PC-9 (cell line): ENCODE results near the gene FNDC3B. TPM values are rescaled to one million over a fixed set of nuclear protein-coding genes. Genes with fewer than 3 reads are reported as not detected.
A peak's percentile ranks its signal among the peaks of the same experiment; 100 is the strongest.

ENCODE experiments used
- BruUV-seq: library from RNA; stranded (reverse); fragments of 400-500 nt; replicated peaks from 2 replicates; lab custom pipeline; 2021; lab: Mats Ljungman, UMichigan
- CTCF ChIA-PET: fragments of 300-600 bp; sonication (Branson Sonifier 250); formaldehyde crosslinking; loops from one replicate; lab custom pipeline; 2022; ENCODE audit warnings: antibody characterized with exemption; lab: Charles Lee
- POLR2A ChIA-PET: fragments of 300-600 bp; sonication (Branson Sonifier 250); formaldehyde crosslinking; loops from one replicate; lab custom pipeline; 2022; ENCODE audit warnings: antibody characterized with exemption; ENCODE audit not compliant: unreplicated experiment; lab: Charles Lee
- DNase-seq, 2 experiments: peaks; one replicate each; pipeline versions ENCODE4 v3.0.0 to v3.0.0-alpha.2; 2015 to 2022; ENCODE audit warnings: mixed read lengths in 1 of 2
- H2AFZ ChIP-seq: fragments of 200-600 bp; sonication (generic); 2 replicates; pipeline ENCODE4 v1.8.1; 2017; ENCODE audit warnings: antibody characterized with exemption
- H3F3A ChIP-seq: fragments of 200-600 bp; sonication (generic); 2 replicates; pipeline ENCODE4 v1.8.1; 2017; ENCODE audit warnings: antibody characterized with exemption, mild to moderate bottlenecking, low read depth; ENCODE audit not compliant: insufficient read depth
- H3K27ac ChIP-seq: fragments of 200-600 bp; sonication (generic); 2 replicates; pipeline ENCODE4 v1.6.1; 2016; ENCODE audit warnings: mixed run types
- H3K27me3 ChIP-seq: fragments of 200-600 bp; sonication (generic); 2 replicates; pipeline ENCODE4 v1.6.1; 2016; ENCODE audit warnings: low read depth, mixed run types; ENCODE audit not compliant: insufficient read depth
- H3K36me3 ChIP-seq: fragments of 200-600 bp; sonication (generic); 2 replicates; pipeline ENCODE4 v1.6.1; 2016; ENCODE audit warnings: low read depth, mixed run types
- H3K4me1 ChIP-seq: fragments of 200-600 bp; sonication (generic); replicated peaks from 2 replicates; pipeline ENCODE4 v1.6.1; 2016; ENCODE audit warnings: mixed run types; ENCODE audit not compliant: insufficient read depth
- H3K4me2 ChIP-seq: fragments of 200-600 bp; sonication (generic); 2 replicates; pipeline ENCODE4 v1.6.1; 2017; ENCODE audit warnings: mixed run types
- H3K4me3 ChIP-seq: fragments of 200-600 bp; sonication (generic); 2 replicates; pipeline ENCODE4 v1.6.1; 2016; ENCODE audit warnings: mixed run types
- H3K79me2 ChIP-seq: fragments of 200-600 bp; sonication (generic); 2 replicates; pipeline ENCODE4 v1.6.1; 2017; ENCODE audit warnings: low read depth, mixed run types
- H3K9me2 ChIP-seq: fragments of 200-600 bp; sonication (generic); 2 replicates; pipeline ENCODE4 v1.8.1; 2017; ENCODE audit warnings: mild to moderate bottlenecking; ENCODE audit not compliant: insufficient read depth
- H3K9me3 ChIP-seq: fragments of 200-600 bp; sonication (generic); 2 replicates; pipeline ENCODE4 v1.8.1; 2016; ENCODE audit warnings: low read depth; ENCODE audit not compliant: insufficient read depth
- H4K20me1 ChIP-seq: fragments of 200-600 bp; sonication (generic); 2 replicates; pipeline ENCODE4 v1.8.1; 2017; ENCODE audit not compliant: insufficient read depth
- CTCF ChIP-seq: fragments of 200-600 bp; sonication (generic); conservative IDR thresholded peaks from 2 replicates; pipeline ENCODE4 v1.6.1; 2017; ENCODE audit warnings: mixed run types, antibody characterized with exemption, mild to moderate bottlenecking, moderate library complexity
- EZH2 ChIP-seq: fragments of 200-600 bp; sonication (generic); IDR thresholded peaks from 2 replicates; pipeline ENCODE4 v1.8.0; 2017; ENCODE audit warnings: antibody characterized with exemption, low read depth
- intact Hi-C: fragments of 100-400 bp; cut with micrococcal nuclease; formaldehyde crosslinking; loops from one replicate; pipeline ENCODE4 v1.10.0; 2022; ENCODE audit not compliant: unreplicated experiment
- total RNA-seq: library from RNA; stranded (reverse); gene quantifications from 2 replicates; pipeline ENCODE4 v1.2.3, GENCODE V29; 2021

Gene FNDC3B
- total RNA-seq, 1 experiment from 2014 or later: 106 TPM

- intact Hi-C loops: no loop called here
- Histone ChIP-seq H3K27me3 (no peaks in the 10 kb centered on the region), H3K4me3 (no peak overlapping the region), H3K4me2 (peak overlapping the region; percentile 24), H3K79me2 (peaks cover 99% of the 10 kb centered on the region), H4K20me1 (peaks cover 87% of the 10 kb centered on the region), H3K36me3 (peaks cover 38% of the 10 kb centered on the region), H3K9me3 (peaks cover 3% of the 10 kb centered on the region), H3K9me2 (0 out of 2 replicates have a peak, but pooled peaks cover 4% of the 10 kb centered on the region), H3K27ac (peak overlapping the region; percentile 38), H3K4me1 (peaks cover 58% of the 10 kb centered on the region), H3F3A (peaks cover 94% of the 10 kb centered on the region), H2AFZ (no peak overlapping the region)
- no peak for DNase-seq
- TF ChIP-seq CTCF (no peak), EZH2 (no peak)
- no TSS peak for BruUV-seq
- ChIA-PET POLR2A (interaction anchor here (0.7 kb wide), 1 partner anchor 332 kb away, joined by 4 read pairs; no protein-coding TSS in a partner anchor), CTCF (interaction anchor here (0.6 kb wide), 1 partner anchor 237 kb away, joined by 3 read pairs; no protein-coding TSS in a partner anchor)
Measured at GRCh38 chr3:172094621-172095557, 55.5 kb downstream of the FNDC3B start.

- Histone ChIP-seq H3K27me3 (no peaks in the 10 kb centered on the region), H3F3A (peaks cover 89% of the 10 kb centered on the region), H3K36me3 (peaks cover 44% of the 10 kb centered on the region), H3K4me1 (peaks cover 78% of the 10 kb centered on the region), H3K9me3 (peaks cover 3% of the 10 kb centered on the region), H3K4me3 (no peak overlapping the region), H3K27ac (peak overlapping the region; percentile 38), H4K20me1 (peaks cover 84% of the 10 kb centered on the region), H3K4me2 (peak overlapping the region; percentile 24), H3K79me2 (peaks cover 99% of the 10 kb centered on the region), H3K9me2 (0 out of 2 replicates have a peak, but pooled peaks cover 4% of the 10 kb centered on the region), H2AFZ (no peak overlapping the region)
- DNase-seq: peak; percentile 52 to 95
- intact Hi-C loops: loop anchor here (1.0 to 2.0 kb wide), 2 partner anchors 33 to 44 kb away; no protein-coding TSS in a partner anchor
- ChIA-PET CTCF (no interaction called here), POLR2A (interaction anchor here (0.6 kb wide), 1 partner anchor 10 kb away, joined by 3 read pairs; no protein-coding TSS in a partner anchor)
- no peak for TF ChIP-seq CTCF
- no peak for TF ChIP-seq EZH2
- no TSS peak for BruUV-seq
Measured at GRCh38 chr3:172096881-172097420, 57.6 kb downstream of the FNDC3B start.

GRCh38 chr3:172097585-172097984 is 58.2 kb downstream of the FNDC3B start:
- no TSS peak for BruUV-seq
- Histone ChIP-seq H4K20me1 (peaks cover 84% of the 10 kb centered on the region), H3K9me2 (0 out of 2 replicates have a peak, but pooled peaks cover 4% of the 10 kb centered on the region), H2AFZ (no peak overlapping the region), H3K27ac (peak overlapping the region; percentile 38), H3K9me3 (peaks cover 3% of the 10 kb centered on the region), H3K4me3 (no peak overlapping the region), H3K4me1 (peaks cover 84% of the 10 kb centered on the region), H3K79me2 (peaks cover 99% of the 10 kb centered on the region), H3K27me3 (no peaks in the 10 kb centered on the region), H3K36me3 (peaks cover 45% of the 10 kb centered on the region), H3F3A (peaks cover 87% of the 10 kb centered on the region), H3K4me2 (peak overlapping the region; percentile 24)
- POLR2A ChIA-PET: no interaction called here
- no peak for TF ChIP-seq EZH2
- no peak for TF ChIP-seq CTCF
- DNase-seq: no peak
- intact Hi-C loops: loop anchor here (1.0 to 2.0 kb wide), 2 partner anchors 33 to 43 kb away; no protein-coding TSS in a partner anchor
- CTCF ChIA-PET: interaction anchor here (0.6 kb wide), 1 partner anchor 19 kb away, joined by 3 read pairs; no protein-coding TSS in a partner anchor
